HG03342 (cell line): ENCODE results near the gene AFF1.
"Not testable (repeated sequence)": the region's sequence is repeated elsewhere in the genome, so short reads cannot be mapped to it uniquely, and the experiment has no call there.

Experiments
- ATAC-seq: cut with Tn5 transposase; IDR thresholded peaks from one replicate; pipeline ENCODE4 v1.9.1; 2021; ENCODE audit warnings: mild to moderate bottlenecking, moderate library complexity; ENCODE audit not compliant: unreplicated experiment

AFF1 gene

DNA sequence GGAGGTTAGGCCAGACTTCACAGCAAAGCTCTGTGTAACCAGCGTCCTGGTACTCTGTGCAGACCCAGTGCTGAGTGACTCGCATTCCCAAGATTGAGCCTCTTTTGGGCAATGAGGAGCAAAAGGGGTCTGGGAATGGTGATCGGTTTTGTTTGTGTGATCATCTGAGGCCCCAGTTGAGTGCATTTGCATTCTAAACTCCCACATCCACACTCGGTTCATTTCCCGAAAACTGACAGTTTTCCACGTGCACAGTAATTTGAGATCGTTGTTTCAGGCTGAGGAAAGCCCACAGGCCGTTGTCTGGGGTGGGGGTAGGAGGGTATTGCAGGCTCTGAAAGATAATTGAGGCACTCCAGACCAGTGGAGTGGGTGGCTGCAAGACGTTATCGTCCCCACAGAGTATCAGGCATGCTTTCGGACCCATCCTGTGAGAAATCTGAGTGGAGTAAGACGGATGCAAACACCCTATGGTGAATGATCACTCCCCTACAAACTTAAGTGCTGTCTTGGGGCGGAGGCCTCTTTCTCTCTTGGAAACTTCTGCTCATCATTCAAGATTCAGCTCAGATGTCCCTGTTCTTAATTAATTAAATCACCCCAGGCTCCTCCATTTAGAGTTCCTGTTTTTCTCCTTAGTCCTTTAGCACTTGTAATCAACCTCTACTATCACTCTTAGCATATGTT lies 96.1 kb downstream of the AFF1 start:
- no peak for ATAC-seq

DNA sequence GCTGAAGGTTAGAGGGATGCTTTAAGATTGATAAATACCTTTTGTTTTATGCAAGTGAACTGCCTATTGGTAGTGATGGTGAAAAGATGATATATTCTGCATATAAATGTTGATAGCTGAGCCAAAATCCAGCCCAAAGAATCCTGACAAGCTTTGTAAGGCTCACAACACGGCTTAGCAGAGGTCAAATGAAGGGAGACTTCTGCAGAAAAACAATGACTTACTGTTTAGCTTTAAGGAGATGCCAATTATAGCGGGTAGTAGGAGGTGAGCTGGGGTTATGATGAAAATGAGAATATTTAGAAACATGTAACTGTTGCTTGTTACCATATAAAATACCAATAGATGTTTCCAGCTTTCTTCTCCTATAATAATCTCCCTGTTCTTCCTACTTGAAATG lies 97.1 kb downstream of the AFF1 start:
- no peak for ATAC-seq

DNA sequence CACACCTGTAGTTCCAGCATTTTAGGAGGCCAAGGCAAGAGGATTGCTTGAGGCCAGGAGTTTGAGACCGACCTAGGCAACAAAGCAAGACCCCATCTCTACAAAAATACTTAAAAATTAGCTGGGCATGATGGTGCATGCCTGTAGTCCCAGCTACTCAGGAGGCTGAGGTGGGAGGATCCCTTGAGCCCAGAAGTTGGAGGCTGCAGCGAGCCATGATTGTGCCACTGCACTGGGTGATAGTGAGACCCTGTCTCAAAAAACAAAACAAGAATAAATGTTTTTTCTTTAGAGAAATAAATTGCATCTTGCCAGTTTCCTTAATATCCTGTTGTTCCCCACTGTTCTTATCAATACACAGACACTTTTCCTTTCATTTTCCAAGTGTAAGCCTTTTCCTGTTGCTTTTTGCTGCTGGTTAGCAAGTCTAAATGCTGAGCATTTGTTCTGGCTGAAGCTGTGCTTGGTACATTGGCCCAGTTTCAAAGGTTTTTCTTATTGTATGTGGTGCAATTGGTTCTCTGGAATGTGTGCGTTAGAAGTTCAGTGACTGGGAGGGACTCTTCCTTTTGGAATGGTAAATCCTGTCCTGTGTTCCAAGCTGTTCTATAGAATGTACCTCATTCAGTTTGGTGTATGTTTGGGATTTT lies 98.2 kb downstream of the AFF1 start:
- ATAC-seq: no peak

DNA sequence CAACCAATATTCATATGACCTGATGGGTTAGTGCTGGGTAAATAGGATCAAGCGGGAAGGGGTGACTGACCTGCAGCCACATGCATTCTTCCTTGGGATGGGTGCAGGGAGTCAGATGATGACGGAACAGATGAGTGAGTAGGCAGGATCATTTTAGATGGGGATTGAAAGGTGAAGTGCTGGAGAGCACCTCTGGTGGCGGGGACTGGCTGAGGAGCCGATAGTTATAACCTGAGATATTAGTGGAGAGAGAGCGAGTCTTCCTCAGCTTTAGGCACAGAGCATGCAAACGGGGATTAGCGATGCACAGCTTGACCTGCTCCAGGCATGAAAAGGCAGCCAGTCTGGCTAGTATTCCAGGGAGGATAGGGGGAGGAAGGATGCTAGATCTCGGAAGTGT lies 99.1 kb downstream of the AFF1 start:
- no peak for ATAC-seq

DNA sequence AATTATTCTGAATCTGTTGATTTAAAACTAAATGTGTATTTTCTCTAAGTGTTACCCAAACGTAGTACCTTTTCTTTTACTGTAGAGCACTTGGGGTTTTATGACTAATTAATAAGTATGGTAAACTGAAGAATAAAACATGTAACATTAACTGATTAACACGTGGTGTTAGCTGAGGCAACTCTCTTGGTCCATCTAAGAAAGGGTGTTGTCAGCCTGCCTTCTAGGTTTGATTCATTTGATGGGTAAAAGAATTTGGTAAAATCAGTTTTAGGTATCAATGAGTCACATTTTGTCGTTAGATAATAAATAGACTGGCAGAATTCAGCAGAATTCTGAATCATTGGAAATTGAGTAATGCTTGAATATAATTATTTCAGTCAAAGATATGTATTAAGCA lies 99.7 kb downstream of the AFF1 start:
- no peak for ATAC-seq

- ATAC-seq: no peak
These were observed 101.2 kb downstream of the AFF1 start for GRCh38 chr4:87035881-87036509.

- ATAC-seq: no peak
These were observed 101.9 kb downstream of the AFF1 start for GRCh38 chr4:87036713-87037112.

DNA sequence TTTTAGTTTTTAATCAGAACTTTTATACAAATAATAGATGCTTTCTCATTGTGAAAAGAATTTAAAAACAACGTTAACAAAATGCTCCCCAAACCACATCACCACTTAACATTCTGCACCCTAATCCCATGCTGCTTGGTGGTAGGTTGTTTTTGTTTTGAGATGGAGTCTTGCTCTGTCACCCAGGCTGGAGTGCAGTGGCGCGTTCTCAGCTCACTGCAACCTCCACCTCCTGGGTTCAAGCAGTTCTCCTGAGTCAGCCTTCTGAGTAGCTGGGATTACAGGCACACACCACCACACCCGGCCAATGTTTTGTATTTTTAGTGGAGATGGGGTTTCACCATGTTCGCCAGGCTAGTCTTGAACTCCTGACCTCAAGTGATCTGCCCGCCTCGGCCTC lies 102.4 kb downstream of the AFF1 start:
- ATAC-seq: not testable (repeated sequence)

GRCh38 chr4:87037671-87038334 lies 103.0 kb downstream of the AFF1 start:
- no peak for ATAC-seq

- ATAC-seq: peak; percentile 57
These were observed 104.2 kb downstream of the AFF1 start for GRCh38 chr4:87038837-87039615.

GRCh38 chr4:87041141-87041540 lies 106.3 kb downstream of the AFF1 start:
- no peak for ATAC-seq

GRCh38 chr4:87042221-87042620 lies 107.4 kb downstream of the AFF1 start:
- no peak for ATAC-seq

DNA sequence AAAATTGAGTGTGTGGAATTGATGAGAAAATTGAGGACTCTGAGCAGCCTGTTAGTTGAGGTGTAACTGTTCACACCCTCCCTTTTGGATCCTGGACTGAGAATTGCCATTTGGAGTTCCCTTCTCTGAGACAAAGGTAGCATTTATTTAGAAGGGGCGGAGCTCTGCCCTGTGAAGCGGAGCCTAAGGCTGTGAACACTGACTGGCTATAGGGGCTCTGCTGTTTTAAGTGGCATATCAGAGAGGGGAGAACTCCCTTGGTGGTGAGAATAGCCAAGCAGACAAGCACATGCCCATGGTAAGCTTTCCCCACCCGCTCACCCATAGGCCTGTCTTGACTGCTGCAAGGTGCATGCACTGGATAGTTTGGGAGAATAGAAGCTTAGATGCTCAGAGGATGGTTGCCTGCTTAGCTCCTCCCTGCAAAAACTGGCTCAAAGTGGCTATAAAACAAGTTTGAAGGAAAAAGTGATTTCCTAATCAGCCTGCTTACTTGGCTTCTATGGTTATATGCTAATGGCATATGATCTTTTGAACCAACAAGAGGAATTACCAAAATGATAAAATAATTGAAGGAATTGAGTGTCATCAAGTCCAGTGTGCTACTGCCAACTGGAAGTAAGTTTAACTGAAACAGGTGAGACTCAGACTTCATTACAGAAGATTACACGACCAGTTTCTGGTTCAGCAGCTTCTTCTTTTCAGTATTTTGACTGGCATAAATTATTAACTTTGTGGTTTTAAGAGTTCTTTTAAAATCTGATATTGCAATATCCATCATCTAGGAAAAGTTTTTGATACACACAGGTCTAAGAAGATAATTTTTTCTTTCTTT lies 108.4 kb downstream of the AFF1 start:
- ATAC-seq: peak; percentile 48

- ATAC-seq: no peak
These were observed 109.9 kb downstream of the AFF1 start for GRCh38 chr4:87044511-87045233.

GRCh38 chr4:87045234-87045558 lies 110.4 kb downstream of the AFF1 start:
- no peak for ATAC-seq

DNA sequence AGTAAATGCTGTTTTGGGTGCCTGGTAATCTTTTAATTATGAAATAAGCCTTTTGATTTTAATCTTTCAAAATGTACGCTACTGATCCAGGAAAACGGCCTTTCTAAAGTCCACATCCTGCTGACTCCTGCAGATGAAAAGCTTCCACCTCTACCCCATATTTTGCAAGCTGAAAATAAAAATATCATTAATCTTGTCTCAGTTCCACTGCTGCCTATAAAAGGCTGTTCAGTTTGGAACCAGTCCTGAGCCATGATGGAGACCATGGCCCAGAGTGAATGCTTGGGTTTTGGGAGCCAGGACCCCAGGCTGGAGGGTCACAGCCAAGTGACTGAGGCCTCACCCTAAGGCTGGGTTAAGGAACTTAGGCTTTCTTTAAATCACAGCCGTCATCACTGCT lies 110.8 kb downstream of the AFF1 start:
- no peak for ATAC-seq

GRCh38 chr4:87046121-87046551 lies 111.3 kb downstream of the AFF1 start:
- ATAC-seq: no peak

DNA sequence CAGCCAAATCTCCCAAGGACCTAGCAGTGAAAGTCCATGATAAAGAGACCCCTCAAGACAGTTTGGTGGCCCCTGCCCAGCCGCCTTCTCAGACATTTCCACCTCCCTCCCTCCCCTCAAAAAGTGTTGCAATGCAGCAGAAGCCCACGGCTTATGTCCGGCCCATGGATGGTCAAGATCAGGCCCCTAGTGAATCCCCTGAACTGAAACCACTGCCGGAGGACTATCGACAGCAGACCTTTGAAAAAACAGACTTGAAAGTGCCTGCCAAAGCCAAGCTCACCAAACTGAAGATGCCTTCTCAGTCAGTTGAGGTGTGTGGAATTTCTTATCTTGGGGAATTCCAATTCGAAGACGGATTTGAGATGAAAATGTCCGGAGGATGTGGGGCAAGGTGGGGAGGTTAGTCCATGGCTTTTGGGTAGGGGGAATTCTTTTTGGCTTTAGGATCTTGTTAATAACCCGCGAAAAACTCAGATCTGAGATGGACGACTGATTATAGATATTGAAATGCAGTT lies 112.5 kb downstream of the AFF1 start:
- no peak for ATAC-seq

DNA sequence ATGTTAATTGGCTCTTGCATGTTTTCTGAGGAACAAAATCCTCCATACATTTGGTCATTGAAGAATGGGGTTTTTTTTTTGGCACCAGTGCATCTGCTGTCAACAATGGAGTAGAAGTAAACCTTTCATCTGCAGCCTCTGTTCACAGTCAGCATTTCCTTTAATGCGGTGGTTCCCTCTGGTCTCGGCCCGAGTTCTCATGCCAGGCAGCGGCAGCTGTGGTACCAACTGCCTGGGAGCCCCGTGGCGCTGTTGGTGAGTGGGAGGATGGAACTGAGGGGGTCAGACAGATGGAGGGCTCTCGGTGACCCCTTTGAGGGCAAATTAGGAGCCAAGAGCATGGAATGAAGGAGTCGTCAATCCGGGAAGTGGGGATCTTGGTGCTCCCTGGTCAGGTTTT lies 114.7 kb downstream of the AFF1 start:
- ATAC-seq: no peak
